ENCODE results near the gene ALPP.

The ALPP gene

DNA sequence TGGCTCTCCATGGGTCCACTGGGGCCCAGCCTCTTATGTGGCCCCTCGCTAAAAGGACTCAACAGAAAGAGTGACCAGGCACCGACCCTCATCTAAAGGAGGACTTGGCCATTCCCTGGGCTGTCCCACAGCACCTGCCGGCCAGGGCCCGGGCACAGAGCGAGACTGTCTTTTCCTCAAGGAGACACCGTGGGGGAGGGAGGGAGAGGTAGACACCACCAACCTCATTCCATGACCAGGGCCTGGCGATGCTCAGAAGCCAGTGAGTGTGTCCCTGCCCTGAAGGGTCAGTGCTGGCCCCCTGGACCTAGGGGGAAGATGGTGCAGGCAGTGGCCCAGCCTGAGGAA, 39.8 kb upstream of the ALPP start:
- Histone ChIP-seq H3K9me2 (replicated peaks; ENCODE audit: insufficient read depth, low read length) (no peaks in the 10 kb centered on the region), H3F3A (ENCODE audit: insufficient read depth) (no peaks in the 10 kb centered on the region), H3K9me3 (ENCODE audit: insufficient read depth, low read length) (no peaks in the 10 kb centered on the region), H3K4me2 (ENCODE audit: low read depth, low read length, poor library complexity, severe bottlenecking) (no peak overlapping the region), H3K9ac (ENCODE audit: low read length) (no peak overlapping the region), H3K4me3 (ENCODE audit: insufficient read depth, low read length, poor library complexity, severe bottlenecking) (no peak overlapping the region), H4K20me1 (ENCODE audit: low read depth, low read length) (no peaks in the 10 kb centered on the region), H3K27me3 (ENCODE audit: low read length) (no peaks in the 10 kb centered on the region), H3K27ac (ENCODE audit: low read depth, low read length) (no peak overlapping the region), H3K36me3 (ENCODE audit: low read length) (no peaks in the 10 kb centered on the region), H3K79me2 (ENCODE audit: insufficient read depth, low read length) (no peaks in the 10 kb centered on the region), H2AFZ (ENCODE audit: low read depth, low read length, severe bottlenecking) (no peak overlapping the region)
- no peak for TF ChIP-seq EZH2phosphoT487 (conservative IDR thresholded peaks at IDR 0.05; ENCODE audit: low read length)
- TF ChIP-seq, protein P1, sequence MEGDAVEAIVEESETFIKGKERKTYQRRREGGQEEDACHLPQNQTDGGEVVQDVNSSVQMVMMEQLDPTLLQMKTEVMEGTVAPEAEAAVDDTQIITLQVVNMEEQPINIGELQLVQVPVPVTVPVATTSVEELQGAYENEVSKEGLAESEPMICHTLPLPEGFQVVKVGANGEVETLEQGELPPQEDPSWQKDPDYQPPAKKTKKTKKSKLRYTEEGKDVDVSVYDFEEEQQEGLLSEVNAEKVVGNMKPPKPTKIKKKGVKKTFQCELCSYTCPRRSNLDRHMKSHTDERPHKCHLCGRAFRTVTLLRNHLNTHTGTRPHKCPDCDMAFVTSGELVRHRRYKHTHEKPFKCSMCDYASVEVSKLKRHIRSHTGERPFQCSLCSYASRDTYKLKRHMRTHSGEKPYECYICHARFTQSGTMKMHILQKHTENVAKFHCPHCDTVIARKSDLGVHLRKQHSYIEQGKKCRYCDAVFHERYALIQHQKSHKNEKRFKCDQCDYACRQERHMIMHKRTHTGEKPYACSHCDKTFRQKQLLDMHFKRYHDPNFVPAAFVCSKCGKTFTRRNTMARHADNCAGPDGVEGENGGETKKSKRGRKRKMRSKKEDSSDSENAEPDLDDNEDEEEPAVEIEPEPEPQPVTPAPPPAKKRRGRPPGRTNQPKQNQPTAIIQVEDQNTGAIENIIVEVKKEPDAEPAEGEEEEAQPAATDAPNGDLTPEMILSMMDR (IDR thresholded peaks at IDR 0.05; ENCODE audit: insufficient read depth, low read length, poor library complexity, severe bottlenecking), result no peak

DNA sequence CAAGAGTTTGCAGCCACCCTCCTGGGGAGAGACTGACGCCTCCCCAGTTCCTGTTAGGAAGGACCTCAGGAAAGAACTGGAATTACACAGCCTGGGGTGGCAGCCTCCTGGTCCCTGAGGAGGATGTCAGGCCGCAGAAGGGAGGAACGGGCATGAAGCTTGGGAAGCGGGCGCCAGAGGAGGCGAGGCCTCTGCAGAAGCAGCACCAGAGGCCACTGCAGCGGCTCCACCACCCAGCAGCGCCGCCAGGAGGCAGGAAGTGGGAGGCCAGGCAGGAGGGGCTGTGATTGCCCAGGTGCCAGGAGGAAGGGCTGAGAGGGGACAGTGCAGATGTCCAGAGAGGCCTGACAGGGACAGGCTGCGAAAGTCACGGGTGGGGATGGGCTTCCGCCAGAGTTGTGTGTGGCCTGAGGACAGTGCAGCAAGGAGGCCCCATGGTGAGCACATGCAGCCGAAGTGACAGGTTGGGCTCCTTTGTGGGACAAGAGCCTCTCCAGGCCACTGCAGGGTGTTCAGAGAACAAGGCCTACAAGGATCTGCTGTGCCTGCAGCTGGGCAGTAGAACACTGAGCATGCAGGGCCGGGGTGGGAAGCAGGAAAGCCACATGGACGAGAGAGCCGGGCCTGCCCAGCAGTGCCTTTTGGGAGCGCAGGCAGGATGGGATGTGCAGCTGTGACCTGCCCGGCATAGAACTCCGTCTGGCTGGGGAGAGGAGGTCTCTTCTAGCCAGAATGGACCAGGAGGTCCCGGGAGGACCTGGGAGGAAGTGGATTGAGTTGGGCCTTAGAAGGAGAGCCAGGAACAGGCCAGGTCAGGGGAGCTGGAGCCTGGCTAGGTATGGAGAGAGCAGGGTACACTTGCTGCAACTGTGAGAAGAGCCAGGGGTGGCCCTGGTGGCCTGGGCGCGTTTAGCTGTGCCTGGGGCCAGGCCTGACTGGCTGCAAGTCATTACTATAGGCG, 39.1 kb upstream of the ALPP start:
- no peak overlapping the region for H3K4me3 ChIP-seq (ENCODE audit: insufficient read depth, low read length, poor library complexity, severe bottlenecking)
- H3K27ac ChIP-seq (ENCODE audit: low read depth, low read length), result no peak overlapping the region
- no peaks in the 10 kb centered on the region for H3K27me3 ChIP-seq (ENCODE audit: low read length)
- no peaks in the 10 kb centered on the region for H3K9me2 ChIP-seq (replicated peaks; ENCODE audit: insufficient read depth, low read length)
- no peak overlapping the region for H3K4me2 ChIP-seq (ENCODE audit: low read depth, low read length, poor library complexity, severe bottlenecking)
- H4K20me1 ChIP-seq (ENCODE audit: low read depth, low read length), result no peaks in the 10 kb centered on the region
- H2AFZ ChIP-seq (ENCODE audit: low read depth, low read length, severe bottlenecking), result no peak overlapping the region
- no peak overlapping the region for H3K9ac ChIP-seq (ENCODE audit: low read length)
- no peaks in the 10 kb centered on the region for H3K36me3 ChIP-seq (ENCODE audit: low read length)
- TF ChIP-seq, protein P1 (IDR thresholded peaks at IDR 0.05; ENCODE audit: insufficient read depth, low read length, poor library complexity, severe bottlenecking), result no peak
- no peak for TF ChIP-seq EZH2phosphoT487 (conservative IDR thresholded peaks at IDR 0.05; ENCODE audit: low read length)
- H3K9me3 ChIP-seq (ENCODE audit: insufficient read depth, low read length), result no peaks in the 10 kb centered on the region
- H3F3A ChIP-seq (ENCODE audit: insufficient read depth), result no peaks in the 10 kb centered on the region
- H3K79me2 ChIP-seq (ENCODE audit: insufficient read depth, low read length), result no peaks in the 10 kb centered on the region

DNA sequence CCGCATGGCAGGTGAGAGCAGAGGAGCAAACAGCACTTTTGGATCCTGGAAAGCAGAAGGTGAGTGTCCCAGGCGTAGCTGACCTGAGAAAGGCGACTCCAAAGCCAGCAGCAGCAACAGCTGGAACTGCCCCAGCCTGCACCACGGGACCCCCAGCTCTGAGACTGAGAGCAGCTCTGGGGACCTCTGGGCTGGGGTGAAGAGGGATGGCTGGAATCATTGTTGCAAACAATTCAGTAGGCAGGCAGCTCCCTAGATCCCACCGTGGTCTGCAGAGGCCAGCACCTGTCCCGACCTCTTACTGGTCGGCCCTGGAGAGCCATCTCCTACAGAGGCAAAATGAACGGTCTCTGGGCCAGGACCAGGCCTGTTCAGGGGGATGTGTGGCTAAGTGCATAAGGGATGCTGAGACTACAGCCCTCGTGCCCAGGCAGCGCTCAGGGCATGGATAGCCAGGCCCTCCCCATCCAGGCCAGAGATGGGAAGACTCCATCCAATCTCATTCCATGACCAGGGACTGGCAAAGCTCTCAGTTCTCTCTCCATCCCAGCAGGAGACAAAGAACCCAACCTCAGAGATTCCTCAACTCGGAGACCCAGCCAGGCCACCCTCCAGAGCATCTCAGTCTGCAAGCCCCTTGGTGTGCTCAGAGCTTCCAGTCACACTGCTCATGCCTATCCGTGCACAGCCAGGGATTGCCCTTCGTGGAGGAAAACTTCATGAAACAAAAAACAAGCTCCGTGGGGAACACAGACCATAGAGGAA, 38.2 kb upstream of the ALPP start:
- Histone ChIP-seq H3K9me3 (ENCODE audit: insufficient read depth, low read length) (no peaks in the 10 kb centered on the region), H3K79me2 (ENCODE audit: insufficient read depth, low read length) (no peaks in the 10 kb centered on the region), H3K36me3 (ENCODE audit: low read length) (no peaks in the 10 kb centered on the region), H3K4me2 (ENCODE audit: low read depth, low read length, poor library complexity, severe bottlenecking) (no peak overlapping the region), H2AFZ (ENCODE audit: low read depth, low read length, severe bottlenecking) (no peak overlapping the region), H3K27me3 (ENCODE audit: low read length) (no peaks in the 10 kb centered on the region), H3K27ac (ENCODE audit: low read depth, low read length) (no peak overlapping the region), H3F3A (ENCODE audit: insufficient read depth) (no peaks in the 10 kb centered on the region), H3K9ac (ENCODE audit: low read length) (no peak overlapping the region), H3K9me2 (replicated peaks; ENCODE audit: insufficient read depth, low read length) (no peaks in the 10 kb centered on the region), H3K4me3 (ENCODE audit: insufficient read depth, low read length, poor library complexity, severe bottlenecking) (no peak overlapping the region), H4K20me1 (ENCODE audit: low read depth, low read length) (no peaks in the 10 kb centered on the region)
- TF ChIP-seq, protein P1 (IDR thresholded peaks at IDR 0.05; ENCODE audit: insufficient read depth, low read length, poor library complexity, severe bottlenecking), result no peak
- no peak for TF ChIP-seq EZH2phosphoT487 (conservative IDR thresholded peaks at IDR 0.05; ENCODE audit: low read length)

Data from SU-DHL-6 (cell line).